Germinal center (tissue), 1 donor: ENCODE data around the gene EEFSEC.
A peak's percentile ranks its signal among the peaks of the same experiment; 100 is the strongest.

Experiments used
- DNase-seq: peaks from one replicate; pipeline ENCODE4 v3.0.0; 2012; ENCODE audit warnings: mixed read lengths, low spot score

EEFSEC gene, protein sequence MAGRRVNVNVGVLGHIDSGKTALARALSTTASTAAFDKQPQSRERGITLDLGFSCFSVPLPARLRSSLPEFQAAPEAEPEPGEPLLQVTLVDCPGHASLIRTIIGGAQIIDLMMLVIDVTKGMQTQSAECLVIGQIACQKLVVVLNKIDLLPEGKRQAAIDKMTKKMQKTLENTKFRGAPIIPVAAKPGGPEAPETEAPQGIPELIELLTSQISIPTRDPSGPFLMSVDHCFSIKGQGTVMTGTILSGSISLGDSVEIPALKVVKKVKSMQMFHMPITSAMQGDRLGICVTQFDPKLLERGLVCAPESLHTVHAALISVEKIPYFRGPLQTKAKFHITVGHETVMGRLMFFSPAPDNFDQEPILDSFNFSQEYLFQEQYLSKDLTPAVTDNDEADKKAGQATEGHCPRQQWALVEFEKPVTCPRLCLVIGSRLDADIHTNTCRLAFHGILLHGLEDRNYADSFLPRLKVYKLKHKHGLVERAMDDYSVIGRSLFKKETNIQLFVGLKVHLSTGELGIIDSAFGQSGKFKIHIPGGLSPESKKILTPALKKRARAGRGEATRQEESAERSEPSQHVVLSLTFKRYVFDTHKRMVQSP

DNA sequence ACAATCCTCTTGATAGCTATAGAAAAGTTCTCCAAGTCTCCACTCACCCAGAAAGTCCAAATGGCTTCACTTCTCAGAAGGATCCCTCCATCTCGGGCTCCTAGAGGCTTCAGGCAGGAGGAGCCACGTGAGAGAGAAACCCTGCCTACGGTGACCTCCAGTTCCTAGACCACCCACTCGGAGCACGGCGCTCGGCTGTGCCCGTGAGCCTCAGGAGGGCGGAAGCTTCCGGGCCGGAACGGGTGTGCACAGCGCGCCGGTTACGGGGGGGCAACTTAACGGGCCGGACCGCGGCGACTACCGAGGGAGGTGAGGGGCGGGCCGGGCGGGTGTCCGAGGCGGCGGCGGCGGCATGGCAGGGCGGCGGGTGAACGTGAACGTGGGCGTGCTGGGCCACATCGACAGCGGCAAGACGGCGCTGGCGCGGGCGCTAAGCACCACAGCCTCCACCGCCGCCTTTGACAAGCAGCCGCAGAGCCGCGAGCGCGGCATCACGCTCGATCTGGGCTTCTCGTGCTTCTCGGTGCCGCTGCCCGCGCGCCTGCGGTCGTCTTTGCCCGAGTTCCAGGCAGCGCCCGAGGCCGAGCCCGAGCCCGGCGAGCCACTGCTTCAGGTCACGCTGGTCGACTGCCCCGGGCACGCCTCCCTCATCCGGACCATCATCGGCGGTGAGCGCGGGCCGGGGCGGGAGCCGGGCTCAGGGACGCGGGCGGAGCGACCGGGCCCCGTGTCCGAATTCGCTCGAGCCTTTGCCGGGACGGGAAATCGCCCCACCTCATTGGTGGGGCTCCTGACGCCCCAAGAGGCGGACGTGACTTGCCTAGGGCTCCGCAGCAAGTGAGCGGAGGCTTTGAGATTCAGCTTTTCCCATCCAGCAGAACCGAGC is at the start of gene EEFSEC:
Gene EEFSEC, plus strand, starts transcription at position 326 of the 886 bp plus-strand sequence. Its CDS starts 27 bp downstream, at position 353.
- peak; percentile 78 for DNase-seq

DNA sequence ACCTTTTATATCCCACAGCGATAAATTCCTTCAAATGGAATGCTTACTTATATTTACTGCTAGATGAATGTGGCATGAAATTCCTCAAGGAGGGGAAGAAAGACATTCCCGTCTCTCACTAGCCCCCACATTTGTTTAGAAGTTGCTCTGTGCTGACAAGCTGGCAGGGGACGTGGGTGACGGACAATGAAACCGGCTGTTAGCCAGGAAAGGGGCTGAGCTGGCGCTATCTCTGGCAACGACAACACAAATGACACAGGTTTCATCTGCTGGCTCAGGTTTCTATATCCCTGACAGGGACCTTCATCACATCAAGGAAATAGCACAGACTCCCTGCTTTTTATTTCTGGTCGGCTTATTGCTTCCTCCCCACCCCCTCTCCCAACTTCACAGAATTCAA is 45.4 kb upstream of the EEFSEC start:
- no peak for DNase-seq

DNA sequence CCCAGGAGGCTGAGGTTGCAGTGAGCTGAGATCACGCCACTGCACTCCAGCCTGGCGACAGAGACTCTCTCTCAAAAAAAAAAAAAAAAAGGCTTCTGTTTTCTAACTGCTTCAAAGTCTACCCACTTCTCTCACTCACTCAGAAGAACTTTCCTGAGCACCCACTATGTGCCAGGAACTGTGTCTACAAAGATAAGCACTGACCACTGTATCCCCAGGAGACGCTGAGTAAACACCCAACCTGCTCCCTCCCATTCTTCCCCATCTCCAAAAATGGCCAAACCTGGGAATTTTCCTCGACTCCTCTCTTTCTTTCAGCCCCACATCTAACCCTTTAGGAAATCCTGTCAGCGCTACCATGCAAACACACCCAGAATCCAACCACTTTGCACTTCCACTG is 42.1 kb upstream of the EEFSEC start:
- DNase-seq: no peak

DNA sequence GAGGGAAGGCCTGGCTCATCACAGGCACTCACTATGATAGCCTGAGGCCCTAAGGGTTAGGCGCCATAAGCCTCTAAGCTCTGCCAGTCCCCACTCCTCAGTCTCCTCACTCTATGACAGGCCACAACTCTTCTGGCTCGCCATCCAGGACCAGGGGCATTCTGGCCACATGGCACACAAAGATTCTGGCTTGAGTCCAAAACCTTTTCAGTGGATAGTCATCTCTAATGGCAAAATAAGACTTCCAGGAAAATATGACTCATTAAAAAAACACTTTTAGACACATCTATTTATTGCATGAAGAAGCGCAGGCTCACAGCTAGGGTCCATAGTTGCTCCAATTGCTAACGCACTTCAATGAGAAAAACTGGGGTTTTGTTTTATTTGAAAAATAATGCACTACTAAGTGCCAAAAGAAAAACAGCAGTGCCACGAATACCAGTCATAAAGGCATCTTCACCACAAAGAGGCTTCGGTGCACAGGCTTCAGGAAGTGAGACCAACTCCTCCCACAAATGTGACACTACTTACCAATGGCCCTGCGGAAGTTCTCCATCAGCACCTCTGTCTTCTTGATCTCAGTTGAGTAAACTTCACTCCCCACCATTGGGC is 40.8 kb upstream of the EEFSEC start:
- no peak for DNase-seq

DNA sequence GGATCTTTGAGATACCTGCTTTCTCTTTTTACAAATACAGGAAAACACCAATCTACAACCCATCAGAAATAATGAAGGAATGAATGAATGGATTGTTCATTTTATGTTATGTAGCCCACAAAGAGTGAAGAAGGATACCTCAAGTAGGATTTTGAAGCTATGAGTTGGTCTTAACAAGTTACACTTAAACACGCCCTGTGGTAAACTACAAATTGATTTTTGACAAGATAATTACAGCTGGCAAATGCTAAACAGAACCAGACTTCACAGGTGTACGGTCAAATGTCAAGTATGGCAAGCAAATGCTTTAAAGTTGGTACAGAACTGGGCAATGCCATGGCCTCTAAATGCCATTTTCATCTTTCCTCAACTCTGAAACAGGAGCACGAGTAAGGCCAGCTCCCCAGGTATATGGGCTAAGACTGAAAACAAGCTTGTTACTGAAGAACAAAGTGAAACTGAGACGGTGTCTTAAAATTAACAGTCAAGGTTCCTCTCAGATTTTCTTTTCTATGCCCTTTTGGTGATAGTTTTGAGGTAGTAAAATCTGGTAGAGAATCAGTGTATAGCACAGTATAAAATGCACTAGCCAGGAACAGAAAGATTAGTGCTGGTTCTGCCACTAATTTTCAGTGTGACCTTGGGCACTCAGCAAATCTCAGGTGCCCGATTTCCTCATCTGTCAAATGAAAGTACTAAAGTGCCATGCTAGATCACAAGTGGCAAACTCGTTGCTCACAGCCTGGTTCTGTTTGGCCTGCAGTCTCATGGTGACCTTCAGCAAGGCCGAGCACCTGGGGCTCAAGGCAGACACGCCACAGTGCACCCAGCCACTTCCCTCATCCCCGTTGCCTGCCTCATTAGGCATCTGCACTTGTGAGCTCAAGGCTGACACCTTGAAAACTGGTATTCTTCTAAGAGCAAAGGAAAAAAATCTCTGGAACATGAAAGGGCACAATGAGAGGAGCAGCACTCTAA is 39.2 kb upstream of the EEFSEC start:
- peak; percentile 40 for DNase-seq

DNA sequence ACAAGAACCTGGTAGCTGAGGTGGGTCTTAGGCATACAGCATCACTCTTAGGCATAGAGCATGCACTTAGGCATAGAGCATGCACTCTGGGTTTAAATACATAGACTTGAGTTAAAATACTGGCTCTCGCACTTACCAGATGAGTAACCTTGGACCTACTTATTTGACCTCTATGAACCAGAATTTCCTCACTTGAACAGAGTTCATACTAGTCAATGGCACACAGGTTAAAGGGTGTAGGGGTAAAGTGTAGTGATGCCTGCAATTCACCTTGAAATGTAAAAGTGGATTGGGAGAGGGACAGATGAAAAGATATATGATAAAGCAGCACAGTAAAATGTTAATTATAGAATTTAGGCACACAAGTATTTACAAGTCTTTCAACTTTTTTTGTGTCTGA is 31.3 kb upstream of the EEFSEC start:
- no peak for DNase-seq

DNA sequence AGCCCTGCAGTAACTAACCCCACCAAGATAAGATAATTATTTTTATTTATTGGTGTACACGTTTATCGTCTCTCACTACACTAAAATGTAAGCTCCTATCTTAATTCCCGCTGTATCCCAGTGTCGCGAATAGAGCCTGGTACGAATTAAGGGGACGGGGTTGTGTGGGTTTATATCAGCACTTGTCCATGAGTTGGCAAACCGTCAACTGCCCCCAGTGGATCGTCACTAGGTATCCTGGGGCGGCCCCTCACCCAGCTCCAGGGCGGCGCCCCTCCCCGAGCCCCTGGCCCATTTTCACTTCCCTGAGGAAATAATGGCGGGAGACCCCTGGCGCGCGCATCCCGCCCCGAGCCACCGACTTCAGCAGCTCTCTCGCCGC is 30.1 kb upstream of the EEFSEC start:
- DNase-seq: no peak

DNA sequence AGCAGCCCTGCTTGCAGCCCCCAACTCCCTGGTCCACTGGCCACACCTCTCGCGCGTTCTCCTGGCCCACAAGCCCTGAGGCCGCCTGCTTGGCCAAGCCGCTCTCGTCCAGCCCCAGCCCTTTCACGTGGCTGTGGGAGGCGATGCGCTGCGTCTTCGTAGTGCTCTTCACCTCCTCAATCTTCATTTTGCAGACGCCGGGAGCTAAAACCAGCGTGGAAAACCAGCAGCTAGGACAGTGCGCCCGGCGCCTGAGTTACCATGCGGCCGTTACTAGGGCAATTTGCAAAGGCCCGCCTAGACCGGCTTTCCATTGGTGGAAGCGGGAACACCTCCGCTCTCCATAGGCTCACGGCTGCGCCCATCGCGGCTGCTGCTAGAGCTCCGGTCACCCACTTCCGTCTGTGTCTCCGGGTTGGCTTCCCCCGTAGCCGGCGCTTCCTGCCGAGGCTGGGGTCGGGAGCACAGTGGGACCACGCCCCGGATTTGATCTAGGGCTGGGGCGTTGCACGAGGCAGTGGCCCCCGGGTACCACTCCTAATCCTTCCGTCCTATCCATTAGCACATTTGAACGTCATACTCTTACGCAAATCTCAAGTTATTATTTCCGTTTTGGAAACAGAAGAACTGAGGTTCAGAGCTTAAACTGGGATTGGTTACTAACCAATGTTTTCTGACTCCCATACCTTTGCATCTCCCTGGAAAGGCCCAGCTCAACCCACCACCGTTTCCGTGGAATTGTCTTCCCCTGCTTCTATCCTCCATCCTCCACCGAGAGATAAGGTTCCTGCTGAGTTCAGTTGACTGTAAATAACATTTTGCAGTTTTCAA is 29.5 kb upstream of the EEFSEC start, which contains the start of gene RUVBL1:
Gene RUVBL1, minus strand, starts transcription at position 275 of the 831 bp plus-strand sequence. Its CDS starts 88 bp downstream, at position 187.
- DNase-seq: peak; percentile 98

DNA sequence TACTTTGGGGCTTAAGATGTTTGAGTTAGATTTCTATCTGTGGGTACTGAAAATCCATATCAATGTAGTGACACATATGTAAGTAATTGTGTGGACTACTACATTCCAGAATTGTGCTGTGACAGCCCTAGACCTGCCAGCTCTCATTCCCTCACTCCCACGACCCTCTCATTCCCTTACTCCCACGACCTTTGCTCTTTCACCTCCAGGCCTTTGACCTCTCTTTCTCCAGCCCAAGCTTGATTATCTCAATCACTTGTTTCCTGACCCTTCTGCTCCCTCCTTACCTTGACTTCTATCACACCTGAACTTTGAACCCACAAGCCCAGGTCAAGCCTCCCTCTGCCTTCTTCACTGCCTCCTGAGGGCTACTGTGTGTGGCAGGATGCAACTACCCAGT is 26.0 kb upstream of the EEFSEC start:
- DNase-seq: no peak

DNA sequence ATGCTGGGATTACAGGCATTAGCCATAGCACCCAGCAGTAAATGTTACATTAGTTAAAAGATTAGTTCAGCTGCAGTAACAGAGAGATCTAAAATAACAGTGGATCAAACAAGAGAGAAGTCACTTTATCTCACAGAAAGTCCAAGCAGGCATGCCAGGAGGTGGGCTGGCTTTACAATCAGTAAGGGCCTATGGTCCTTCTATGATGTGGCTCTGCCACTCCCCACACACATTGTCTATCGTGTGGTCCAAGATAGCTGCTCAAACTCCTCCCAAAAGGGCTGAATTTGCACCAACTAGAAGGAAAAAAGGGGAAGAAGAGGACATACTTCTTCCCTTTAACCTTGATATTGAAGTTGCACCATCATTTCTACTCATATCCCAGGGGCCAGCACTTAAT is 25.0 kb upstream of the EEFSEC start:
- DNase-seq: no peak

DNA sequence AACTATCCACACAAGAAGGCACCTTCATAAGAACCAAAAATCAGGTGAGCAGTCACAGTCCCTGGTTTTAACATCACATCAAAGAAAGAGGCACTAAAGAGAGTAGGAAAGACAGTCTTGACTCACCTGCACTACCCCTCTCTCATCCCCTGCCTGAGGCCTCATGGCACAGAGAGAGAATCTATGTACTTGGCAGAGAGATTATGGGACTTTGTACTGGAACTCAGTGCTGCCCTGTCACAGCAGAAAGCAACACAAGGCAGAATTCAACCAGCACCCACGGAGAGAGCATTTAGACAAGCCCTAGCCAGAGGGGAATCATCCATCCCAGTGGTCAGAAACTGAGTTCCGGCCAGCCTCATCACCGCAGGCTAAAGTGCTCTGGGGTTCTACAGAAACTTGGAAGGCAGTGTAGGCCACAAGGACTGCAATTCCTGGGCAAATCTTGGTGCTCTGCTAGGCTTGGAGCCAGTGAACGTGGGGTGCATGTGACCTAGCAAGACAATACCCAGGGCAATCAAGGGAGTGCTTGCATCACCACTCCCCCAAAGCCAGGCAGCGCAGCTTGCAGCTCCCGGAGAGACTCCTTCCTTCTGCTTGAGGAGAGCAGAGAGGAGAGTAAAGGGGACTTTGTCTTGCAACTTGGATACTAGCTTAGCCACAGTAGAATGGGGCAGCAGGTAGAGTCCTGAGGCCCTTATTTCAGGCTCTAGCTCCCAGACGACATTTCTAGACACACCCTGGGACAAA is 21.2 kb upstream of the EEFSEC start:
- no peak for DNase-seq

DNA sequence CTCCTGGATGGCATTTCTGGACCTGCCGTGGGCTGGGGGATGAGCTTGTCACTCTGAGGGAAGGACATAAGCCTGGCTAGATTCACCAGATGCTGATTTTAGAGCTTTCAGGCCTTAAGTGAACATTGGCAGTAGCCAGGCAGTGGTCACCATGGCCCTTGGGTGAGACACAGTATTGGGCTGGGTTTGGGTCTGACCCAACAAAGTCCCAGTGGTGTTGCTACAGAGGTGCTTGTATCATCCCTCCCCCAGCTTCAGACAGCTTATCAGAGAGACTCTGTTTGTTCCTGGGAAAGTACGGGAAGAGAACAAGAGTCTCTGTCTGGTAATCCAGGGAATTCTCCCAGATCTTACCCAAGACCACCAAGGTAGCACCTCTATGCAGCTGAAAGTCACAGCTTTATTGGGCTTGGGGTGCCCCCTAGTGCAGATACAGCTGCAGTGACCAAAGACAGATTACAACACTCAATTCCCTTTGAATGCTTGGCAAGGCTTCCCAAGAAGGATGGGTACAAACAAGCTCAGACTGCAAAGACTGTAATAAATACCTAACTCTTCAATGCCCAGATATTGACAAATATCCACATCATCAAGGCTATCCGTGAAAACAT is 19.9 kb upstream of the EEFSEC start:
- DNase-seq: no peak

DNA sequence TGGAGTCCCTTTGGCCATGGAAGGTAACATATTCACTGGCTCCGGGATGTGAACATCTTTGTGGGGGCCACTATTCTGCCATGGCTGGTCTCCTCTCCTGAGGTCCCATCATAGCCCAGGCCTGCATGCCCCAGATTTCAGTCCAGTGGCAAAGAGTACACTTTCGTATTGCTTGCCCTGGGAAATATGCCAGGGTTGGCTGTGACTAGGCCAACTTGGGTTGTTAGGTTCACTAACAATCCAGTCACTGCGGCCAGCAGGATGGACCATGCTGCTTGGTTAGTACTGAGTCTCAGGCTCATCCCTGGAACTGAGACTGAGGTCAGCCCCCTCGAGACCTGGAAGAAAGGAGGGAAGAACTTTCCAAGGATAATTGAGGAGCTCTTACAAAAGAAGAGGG is 9.8 kb upstream of the EEFSEC start:
- DNase-seq: no peak

DNA sequence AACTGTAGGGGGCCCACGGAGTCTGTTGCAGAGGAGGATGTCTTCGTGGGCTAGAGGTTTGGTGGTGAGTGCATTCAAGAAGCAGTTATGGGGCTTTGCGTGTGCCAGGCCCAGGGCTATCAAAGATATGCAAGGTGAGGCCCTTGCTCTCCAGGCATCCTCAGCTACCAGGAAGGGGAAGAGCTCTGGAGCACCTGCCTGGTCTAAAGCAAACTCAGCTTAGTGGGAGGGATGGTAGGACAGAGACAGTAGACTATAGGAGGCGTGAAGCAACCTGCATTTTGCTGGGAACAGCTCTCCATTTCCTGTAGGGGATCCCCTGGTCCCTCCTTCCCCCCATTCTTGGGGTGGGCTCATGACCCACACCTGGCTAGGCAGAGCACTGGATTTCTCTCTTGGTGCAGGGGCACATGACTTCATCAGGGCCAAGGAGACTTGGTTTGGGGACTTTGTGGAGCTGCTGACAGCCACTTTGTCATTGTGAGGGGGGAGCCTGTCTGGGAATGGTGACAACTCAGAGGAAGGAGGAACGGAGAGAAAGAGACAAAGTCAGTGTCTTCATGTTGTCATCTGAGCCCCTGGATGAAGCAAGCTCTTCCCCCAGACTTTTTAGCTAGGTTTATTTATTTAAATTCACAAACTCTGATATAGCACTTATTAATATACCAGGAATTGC is 8.6 kb upstream of the EEFSEC start:
- no peak for DNase-seq

DNA sequence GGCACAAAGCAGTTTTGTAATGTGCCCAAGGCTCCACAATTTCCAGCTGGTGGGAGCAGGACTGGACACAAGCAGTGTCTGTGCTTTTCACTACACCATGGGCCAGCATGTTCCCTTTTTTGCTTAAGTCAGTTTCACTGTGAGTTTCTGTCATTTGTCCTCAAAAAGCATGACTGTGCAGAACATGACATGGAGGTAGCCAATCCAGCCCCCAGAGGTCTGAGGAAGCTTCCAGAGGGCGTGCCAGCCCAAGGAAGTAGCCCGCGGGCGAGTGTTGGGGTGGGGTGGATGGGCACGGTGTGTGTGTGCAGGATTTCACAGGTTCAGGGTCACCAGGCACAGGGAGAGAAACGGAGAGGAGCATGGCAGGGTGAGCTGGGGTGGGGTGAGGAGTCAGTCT is 8.0 kb upstream of the EEFSEC start:
- DNase-seq: no peak

DNA sequence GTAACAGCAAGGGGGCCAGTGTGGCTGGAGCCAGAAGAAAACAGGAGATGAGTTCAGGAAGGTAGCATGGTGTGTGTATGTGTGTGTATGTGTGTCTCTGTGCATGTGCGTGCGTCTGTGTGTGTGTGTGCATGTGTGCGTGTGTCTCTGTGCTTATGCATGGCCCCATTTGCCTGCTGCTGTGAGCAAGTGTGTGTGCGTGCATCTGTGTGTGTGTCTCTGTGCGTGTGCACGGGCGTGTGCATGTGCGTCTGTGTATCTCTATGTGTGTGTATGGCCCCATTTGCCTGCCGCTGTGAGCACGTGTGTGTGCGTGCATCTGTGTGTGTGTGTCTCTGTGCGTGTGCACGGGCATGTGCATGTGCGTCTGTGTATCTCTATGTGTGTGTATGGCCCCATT is 7.1 kb upstream of the EEFSEC start:
- no peak for DNase-seq

DNA sequence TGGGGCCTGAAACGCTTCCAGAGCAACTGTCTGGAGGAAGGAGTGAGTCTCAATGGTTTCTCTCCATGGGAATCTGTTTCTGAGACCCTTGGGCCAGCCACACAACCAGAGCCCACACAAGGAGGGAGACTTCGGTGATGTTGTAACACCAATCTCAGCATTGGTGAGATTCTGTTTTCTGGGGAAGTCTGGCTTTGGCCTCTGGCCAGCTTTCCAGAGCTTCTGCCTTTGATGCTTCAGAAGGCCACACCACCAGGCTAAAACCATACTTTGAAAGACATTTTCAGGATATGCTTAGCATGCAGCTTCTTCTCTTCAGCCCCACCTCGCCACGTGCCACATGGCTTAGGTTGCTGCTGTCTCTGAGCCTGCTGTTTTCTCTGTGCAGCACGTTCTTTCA is 3.6 kb upstream of the EEFSEC start:
- DNase-seq: no peak

DNA sequence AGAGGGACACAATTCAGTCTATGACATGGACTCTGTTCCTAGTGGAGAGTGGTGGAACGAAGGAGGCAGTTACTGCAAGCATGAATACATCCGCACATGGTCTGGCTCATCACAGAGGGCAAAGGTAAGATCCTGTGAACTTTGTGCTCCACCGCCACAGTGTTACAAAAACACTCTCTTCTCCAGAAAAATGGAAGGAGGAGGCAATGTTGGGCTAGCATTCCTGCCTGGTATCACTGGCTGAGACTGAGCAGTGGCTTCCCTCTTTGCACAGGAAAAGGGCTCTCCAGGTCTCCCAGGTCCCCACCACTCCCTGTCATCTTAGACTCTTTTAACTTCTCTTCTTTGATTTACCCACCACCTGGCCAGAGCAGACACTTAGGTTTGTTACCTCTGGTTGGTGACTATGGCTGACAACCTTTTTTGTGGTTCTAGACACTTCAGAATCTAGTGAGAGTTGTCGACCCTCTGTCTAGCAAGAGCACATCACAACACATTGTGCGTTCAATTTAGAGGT is 1.5 kb upstream of the EEFSEC start:
- no peak for DNase-seq
